ENCODE results near the gene TEX22.

TEX22 gene

DNA sequence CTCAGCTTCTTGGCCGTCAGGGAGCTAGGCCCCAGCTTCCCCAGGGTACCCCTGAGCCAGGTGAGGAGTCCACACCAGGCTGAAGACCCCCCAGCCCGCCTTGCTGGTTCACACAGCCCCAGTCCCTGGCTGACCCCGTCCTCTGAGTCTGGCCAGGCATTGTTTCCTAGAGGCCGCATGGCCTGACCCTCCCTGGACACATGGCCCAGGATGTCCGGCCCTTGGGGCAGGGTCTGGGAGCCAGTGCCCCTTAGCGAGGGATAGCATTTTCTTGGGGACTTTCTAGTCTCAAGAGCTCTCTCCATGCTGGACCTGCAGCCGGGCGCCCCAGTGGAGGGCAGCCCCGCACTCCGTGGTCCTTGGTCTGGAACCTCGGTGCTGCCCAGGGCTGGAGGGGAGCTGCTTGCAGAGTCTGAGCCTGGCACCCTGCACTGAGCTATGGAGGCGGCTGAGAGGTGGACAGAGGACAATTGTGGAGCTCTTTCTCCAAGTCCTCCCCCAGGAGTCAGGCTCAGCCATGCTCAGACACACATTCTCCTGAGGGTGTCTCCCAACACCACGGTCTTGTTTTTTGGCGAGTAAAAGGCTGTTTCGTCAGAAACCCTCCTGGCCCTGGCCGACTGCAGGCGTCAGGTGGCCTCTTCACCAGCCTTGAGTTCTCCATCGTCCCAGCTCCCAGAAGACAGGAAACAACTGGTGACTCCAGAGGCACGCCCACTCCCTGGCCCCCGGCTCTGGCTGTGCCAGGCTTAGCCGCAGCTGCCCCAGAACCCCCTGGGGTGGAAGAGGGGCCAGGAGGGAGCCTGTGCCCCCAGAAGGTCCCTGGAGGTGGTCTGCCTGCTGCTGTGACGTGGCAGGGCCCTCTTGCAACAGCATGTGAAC lies 58.6 kb downstream of the TEX22 start:
- no peak for ATAC-seq
- TF ChIP-seq, protein P1, sequence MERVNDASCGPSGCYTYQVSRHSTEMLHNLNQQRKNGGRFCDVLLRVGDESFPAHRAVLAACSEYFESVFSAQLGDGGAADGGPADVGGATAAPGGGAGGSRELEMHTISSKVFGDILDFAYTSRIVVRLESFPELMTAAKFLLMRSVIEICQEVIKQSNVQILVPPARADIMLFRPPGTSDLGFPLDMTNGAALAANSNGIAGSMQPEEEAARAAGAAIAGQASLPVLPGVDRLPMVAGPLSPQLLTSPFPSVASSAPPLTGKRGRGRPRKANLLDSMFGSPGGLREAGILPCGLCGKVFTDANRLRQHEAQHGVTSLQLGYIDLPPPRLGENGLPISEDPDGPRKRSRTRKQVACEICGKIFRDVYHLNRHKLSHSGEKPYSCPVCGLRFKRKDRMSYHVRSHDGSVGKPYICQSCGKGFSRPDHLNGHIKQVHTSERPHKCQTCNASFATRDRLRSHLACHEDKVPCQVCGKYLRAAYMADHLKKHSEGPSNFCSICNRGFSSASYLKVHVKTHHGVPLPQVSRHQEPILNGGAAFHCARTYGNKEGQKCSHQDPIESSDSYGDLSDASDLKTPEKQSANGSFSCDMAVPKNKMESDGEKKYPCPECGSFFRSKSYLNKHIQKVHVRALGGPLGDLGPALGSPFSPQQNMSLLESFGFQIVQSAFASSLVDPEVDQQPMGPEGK (CRISPR knock-in tag; IDR thresholded peaks at IDR 0.05; ENCODE audit: borderline replicate concordance) = no peak
- no peak for TF ChIP-seq ZFP30 (CRISPR knock-in tag; IDR thresholded peaks at IDR 0.05)
- TF ChIP-seq SNAI2 (CRISPR knock-in tag; IDR thresholded peaks at IDR 0.05) = no peak
- no peak for TF ChIP-seq ARNTL (CRISPR knock-in tag; IDR thresholded peaks at IDR 0.05; ENCODE audit: borderline replicate concordance, low read depth)
- TF ChIP-seq OSR1 (CRISPR knock-in tag; IDR thresholded peaks at IDR 0.05) = no peak
- TF ChIP-seq ZC3H10 (CRISPR knock-in tag; IDR thresholded peaks at IDR 0.05) = no peak
- no peak for TF ChIP-seq CSRNP3 (CRISPR knock-in tag; IDR thresholded peaks at IDR 0.05)

DNA sequence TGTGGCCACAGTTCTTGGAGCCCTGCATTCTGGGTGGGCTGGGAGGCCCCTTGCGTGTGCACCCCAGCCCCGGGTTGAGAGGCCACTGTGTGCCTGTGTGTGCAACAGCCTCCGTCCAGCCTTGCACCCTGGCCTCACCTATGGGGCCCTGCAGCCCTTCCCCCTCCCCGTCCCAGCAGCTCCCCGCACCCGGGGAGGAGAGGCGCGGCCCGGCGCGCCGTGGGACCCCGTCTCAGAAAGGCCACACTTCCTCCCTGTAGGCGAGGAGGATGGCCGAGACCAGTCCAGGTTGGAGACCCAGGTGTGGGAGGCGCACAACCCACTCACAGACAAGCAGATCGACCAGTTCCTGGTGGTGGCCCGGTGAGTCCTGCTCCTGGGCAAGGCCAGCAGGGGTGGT lies 59.7 kb downstream of the TEX22 start:
- no peak for TF ChIP-seq TOX (CRISPR knock-in tag; IDR thresholded peaks at IDR 0.05; ENCODE audit: borderline replicate concordance)
- TF ChIP-seq TSHZ2 (CRISPR knock-in tag; IDR thresholded peaks at IDR 0.05) = no peak
- TF ChIP-seq, protein P2, sequence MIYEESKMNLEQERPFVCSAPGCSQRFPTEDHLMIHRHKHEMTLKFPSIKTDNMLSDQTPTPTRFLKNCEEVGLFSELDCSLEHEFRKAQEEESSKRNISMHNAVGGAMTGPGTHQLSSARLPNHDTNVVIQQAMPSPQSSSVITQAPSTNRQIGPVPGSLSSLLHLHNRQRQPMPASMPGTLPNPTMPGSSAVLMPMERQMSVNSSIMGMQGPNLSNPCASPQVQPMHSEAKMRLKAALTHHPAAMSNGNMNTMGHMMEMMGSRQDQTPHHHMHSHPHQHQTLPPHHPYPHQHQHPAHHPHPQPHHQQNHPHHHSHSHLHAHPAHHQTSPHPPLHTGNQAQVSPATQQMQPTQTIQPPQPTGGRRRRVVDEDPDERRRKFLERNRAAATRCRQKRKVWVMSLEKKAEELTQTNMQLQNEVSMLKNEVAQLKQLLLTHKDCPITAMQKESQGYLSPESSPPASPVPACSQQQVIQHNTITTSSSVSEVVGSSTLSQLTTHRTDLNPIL (CRISPR knock-in tag; IDR thresholded peaks at IDR 0.05; ENCODE audit: low read depth) = no peak
- no peak for TF ChIP-seq ZFP30 (CRISPR knock-in tag; IDR thresholded peaks at IDR 0.05)
- TF ChIP-seq ZFP3 (CRISPR knock-in tag; IDR thresholded peaks at IDR 0.05) = no peak
- TF ChIP-seq ZNF70 (CRISPR knock-in tag; IDR thresholded peaks at IDR 0.05) = no peak
- no peak for TF ChIP-seq ISL1 (CRISPR knock-in tag; IDR thresholded peaks at IDR 0.05)
- ATAC-seq = no peak

- no peak for ATAC-seq
- TF ChIP-seq ZC3H10 (CRISPR knock-in tag; IDR thresholded peaks at IDR 0.05) (no peak), TSHZ2 (CRISPR knock-in tag; IDR thresholded peaks at IDR 0.05) (no peak), PPARA (CRISPR knock-in tag; IDR thresholded peaks at IDR 0.05; ENCODE audit: borderline replicate concordance) (no peak), ZFP3 (CRISPR knock-in tag; IDR thresholded peaks at IDR 0.05) (no peak), CSRNP3 (CRISPR knock-in tag; IDR thresholded peaks at IDR 0.05) (no peak), GLIS3 (CRISPR knock-in tag; IDR thresholded peaks at IDR 0.05) (no peak), ISL1 (CRISPR knock-in tag; IDR thresholded peaks at IDR 0.05) (no peak), SNAI2 (CRISPR knock-in tag; IDR thresholded peaks at IDR 0.05) (no peak), RARB (CRISPR knock-in tag; IDR thresholded peaks at IDR 0.05) (no peak), ZFP30 (CRISPR knock-in tag; IDR thresholded peaks at IDR 0.05) (no peak), ARNTL (CRISPR knock-in tag; IDR thresholded peaks at IDR 0.05; ENCODE audit: borderline replicate concordance, low read depth) (no peak), TOX (CRISPR knock-in tag; IDR thresholded peaks at IDR 0.05; ENCODE audit: borderline replicate concordance) (no peak), OSR1 (CRISPR knock-in tag; IDR thresholded peaks at IDR 0.05) (no peak)
- TF ChIP-seq, protein P3, sequence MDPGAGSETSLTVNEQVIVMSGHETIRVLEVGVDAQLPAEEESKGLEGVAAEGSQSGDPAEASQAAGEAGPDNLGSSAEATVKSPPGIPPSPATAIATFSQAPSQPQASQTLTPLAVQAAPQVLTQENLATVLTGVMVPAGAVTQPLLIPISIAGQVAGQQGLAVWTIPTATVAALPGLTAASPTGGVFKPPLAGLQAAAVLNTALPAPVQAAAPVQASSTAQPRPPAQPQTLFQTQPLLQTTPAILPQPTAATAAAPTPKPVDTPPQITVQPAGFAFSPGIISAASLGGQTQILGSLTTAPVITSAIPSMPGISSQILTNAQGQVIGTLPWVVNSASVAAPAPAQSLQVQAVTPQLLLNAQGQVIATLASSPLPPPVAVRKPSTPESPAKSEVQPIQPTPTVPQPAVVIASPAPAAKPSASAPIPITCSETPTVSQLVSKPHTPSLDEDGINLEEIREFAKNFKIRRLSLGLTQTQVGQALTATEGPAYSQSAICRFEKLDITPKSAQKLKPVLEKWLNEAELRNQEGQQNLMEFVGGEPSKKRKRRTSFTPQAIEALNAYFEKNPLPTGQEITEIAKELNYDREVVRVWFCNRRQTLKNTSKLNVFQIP (CRISPR knock-in tag; IDR thresholded peaks at IDR 0.05; ENCODE audit: borderline replicate concordance, low read depth) = no peak
- TF ChIP-seq, protein P2 (CRISPR knock-in tag; IDR thresholded peaks at IDR 0.05; ENCODE audit: low read depth) = no peak
Observed at GRCh38 chr14:105458571-105458970, 60.2 kb downstream of the TEX22 start.
